ENCODE results near the gene PRDM10.

DNA sequence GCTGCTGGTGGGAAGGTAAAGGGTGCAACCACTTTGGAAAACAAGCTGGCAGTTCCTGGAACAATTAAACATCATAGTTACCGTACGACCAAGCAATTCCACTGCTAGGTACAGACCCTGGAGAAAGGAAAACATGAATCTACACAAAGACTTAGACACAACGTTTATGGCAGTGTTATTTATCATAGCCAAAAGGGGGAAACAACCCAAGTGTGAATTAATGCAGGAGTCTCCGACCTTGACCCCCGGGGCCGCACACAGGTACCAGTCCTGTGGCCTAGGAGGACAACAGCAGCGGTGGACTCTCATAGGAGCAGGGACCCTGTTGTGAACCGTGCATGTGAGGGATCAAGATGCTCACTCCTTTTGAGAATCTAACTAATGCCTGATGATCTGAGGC lies 22.5 kb downstream of the PRDM10 start:
- TF ChIP-seq, protein P1, sequence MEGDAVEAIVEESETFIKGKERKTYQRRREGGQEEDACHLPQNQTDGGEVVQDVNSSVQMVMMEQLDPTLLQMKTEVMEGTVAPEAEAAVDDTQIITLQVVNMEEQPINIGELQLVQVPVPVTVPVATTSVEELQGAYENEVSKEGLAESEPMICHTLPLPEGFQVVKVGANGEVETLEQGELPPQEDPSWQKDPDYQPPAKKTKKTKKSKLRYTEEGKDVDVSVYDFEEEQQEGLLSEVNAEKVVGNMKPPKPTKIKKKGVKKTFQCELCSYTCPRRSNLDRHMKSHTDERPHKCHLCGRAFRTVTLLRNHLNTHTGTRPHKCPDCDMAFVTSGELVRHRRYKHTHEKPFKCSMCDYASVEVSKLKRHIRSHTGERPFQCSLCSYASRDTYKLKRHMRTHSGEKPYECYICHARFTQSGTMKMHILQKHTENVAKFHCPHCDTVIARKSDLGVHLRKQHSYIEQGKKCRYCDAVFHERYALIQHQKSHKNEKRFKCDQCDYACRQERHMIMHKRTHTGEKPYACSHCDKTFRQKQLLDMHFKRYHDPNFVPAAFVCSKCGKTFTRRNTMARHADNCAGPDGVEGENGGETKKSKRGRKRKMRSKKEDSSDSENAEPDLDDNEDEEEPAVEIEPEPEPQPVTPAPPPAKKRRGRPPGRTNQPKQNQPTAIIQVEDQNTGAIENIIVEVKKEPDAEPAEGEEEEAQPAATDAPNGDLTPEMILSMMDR (conservative IDR thresholded peaks at IDR 0.05) = no peak
- no peak for TF ChIP-seq ZFX (IDR thresholded peaks at IDR 0.05)
